ENCODE data around the gene DOCK4. TPM values are rescaled to one million over a fixed set of nuclear protein-coding genes. Genes with fewer than 3 reads are reported as not detected.

Gene DOCK4
- total RNA-seq, 1 donor from 2014 or later: 32.2 TPM

GRCh38 chr7:112203365-112203739, 2.8 kb downstream of the DOCK4 start:
- Histone ChIP-seq H3K27ac (ENCODE audit: low read depth, low read length) (no peak overlapping the region), H3K27me3 (ENCODE audit: insufficient read depth, low read length) (no peaks in the 10 kb centered on the region), H3K79me2 (ENCODE audit: insufficient read depth, low read length) (peaks cover 80% of the 10 kb centered on the region), H3K4me3 (ENCODE audit: insufficient read depth, low read depth, low read length) (peak overlapping the region; percentile 94), H2AFZ (ENCODE audit: low read depth, low read length) (no peak overlapping the region), H3K9me3 (ENCODE audit: insufficient read depth, low read depth, low read length) (no peaks in the 10 kb centered on the region), H4K20me1 (ENCODE audit: insufficient read depth, low read length) (peaks cover 4% of the 10 kb centered on the region), H3K4me1 (ENCODE audit: insufficient read depth, low read length) (peaks cover 7% of the 10 kb centered on the region), H3K4me2 (ENCODE audit: low read length) (peak overlapping the region; percentile 95), H3K36me3 (ENCODE audit: insufficient read depth, low read length) (no peaks in the 10 kb centered on the region), H3K9ac (ENCODE audit: low read length) (no peak overlapping the region)
- peak overlapping the region; percentile 100 for H3K4me3 Mint-ChIP-seq (ENCODE audit: unreplicated experiment)
- FAIRE-seq: no peak
- H3K27me3 Mint-ChIP-seq (ENCODE audit: low read depth, unreplicated experiment): no peaks in the 10 kb centered on the region
- no peaks in the 10 kb centered on the region for H3K36me3 Mint-ChIP-seq (ENCODE audit: low read depth, unreplicated experiment)
- H3K9me3 Mint-ChIP-seq (ENCODE audit: unreplicated experiment): no peaks in the 10 kb centered on the region
- peaks cover 27% of the 10 kb centered on the region for H3K4me1 Mint-ChIP-seq (ENCODE audit: low read depth, unreplicated experiment)
- DNase-seq (ENCODE audit: low read depth): no peak
- TF ChIP-seq CTCF (IDR thresholded peaks at IDR 0.05; ENCODE audit: insufficient read depth, low read depth, low read length): no peak
- TF ChIP-seq EZH2 (IDR thresholded peaks at IDR 0.05; ENCODE audit: insufficient read depth, low read length): no peak
- no peak overlapping the region for H3K27ac Mint-ChIP-seq (ENCODE audit: unreplicated experiment)

- Mint-ChIP-seq H3K9me3 (ENCODE audit: unreplicated experiment) (no peaks in the 10 kb centered on the region), H3K27ac (ENCODE audit: unreplicated experiment) (no peak overlapping the region), H3K36me3 (ENCODE audit: low read depth, unreplicated experiment) (no peaks in the 10 kb centered on the region), H3K4me3 (ENCODE audit: unreplicated experiment) (peak overlapping the region; percentile 60), H3K4me1 (ENCODE audit: low read depth, unreplicated experiment) (peaks cover 28% of the 10 kb centered on the region), H3K27me3 (ENCODE audit: low read depth, unreplicated experiment) (no peaks in the 10 kb centered on the region)
- no peak overlapping the region for H3K4me3 ChIP-seq (ENCODE audit: insufficient read depth, low read depth, low read length)
- no peak overlapping the region for H3K9ac ChIP-seq (ENCODE audit: low read length)
- H3K27me3 ChIP-seq (ENCODE audit: insufficient read depth, low read length): no peaks in the 10 kb centered on the region
- FAIRE-seq (no peak), DNase-seq (ENCODE audit: low read depth) (no peak)
- H2AFZ ChIP-seq (ENCODE audit: low read depth, low read length): no peak overlapping the region
- H3K4me1 ChIP-seq (ENCODE audit: insufficient read depth, low read length): peaks cover 7% of the 10 kb centered on the region
- no peaks in the 10 kb centered on the region for H3K36me3 ChIP-seq (ENCODE audit: insufficient read depth, low read length)
- H4K20me1 ChIP-seq (ENCODE audit: insufficient read depth, low read length): peaks cover 4% of the 10 kb centered on the region
- peaks cover 84% of the 10 kb centered on the region for H3K79me2 ChIP-seq (ENCODE audit: insufficient read depth, low read length)
- H3K27ac ChIP-seq (ENCODE audit: low read depth, low read length): no peak overlapping the region
- TF ChIP-seq EZH2 (IDR thresholded peaks at IDR 0.05; ENCODE audit: insufficient read depth, low read length): no peak
- no peak for TF ChIP-seq CTCF (IDR thresholded peaks at IDR 0.05; ENCODE audit: insufficient read depth, low read depth, low read length)
- H3K4me2 ChIP-seq (ENCODE audit: low read length): peak overlapping the region; percentile 0
- no peaks in the 10 kb centered on the region for H3K9me3 ChIP-seq (ENCODE audit: insufficient read depth, low read depth, low read length)
These were observed 3.4 kb downstream of the DOCK4 start for GRCh38 chr7:112202816-112203215.

- H3K4me1 ChIP-seq (ENCODE audit: insufficient read depth, low read length): peaks cover 7% of the 10 kb centered on the region
- Mint-ChIP-seq H3K27me3 (ENCODE audit: low read depth, unreplicated experiment) (no peaks in the 10 kb centered on the region), H3K9me3 (ENCODE audit: unreplicated experiment) (no peaks in the 10 kb centered on the region), H3K36me3 (ENCODE audit: low read depth, unreplicated experiment) (no peaks in the 10 kb centered on the region), H3K4me1 (ENCODE audit: low read depth, unreplicated experiment) (peaks cover 25% of the 10 kb centered on the region), H3K4me3 (ENCODE audit: unreplicated experiment) (no peak overlapping the region), H3K27ac (ENCODE audit: unreplicated experiment) (peak overlapping the region; percentile 71)
- H3K9ac ChIP-seq (ENCODE audit: low read length): no peak overlapping the region
- H3K36me3 ChIP-seq (ENCODE audit: insufficient read depth, low read length): no peaks in the 10 kb centered on the region
- H3K9me3 ChIP-seq (ENCODE audit: insufficient read depth, low read depth, low read length): no peaks in the 10 kb centered on the region
- FAIRE-seq (no peak), DNase-seq (ENCODE audit: low read depth) (no peak)
- peaks cover 77% of the 10 kb centered on the region for H3K79me2 ChIP-seq (ENCODE audit: insufficient read depth, low read length)
- no peaks in the 10 kb centered on the region for H3K27me3 ChIP-seq (ENCODE audit: insufficient read depth, low read length)
- H4K20me1 ChIP-seq (ENCODE audit: insufficient read depth, low read length): no peaks in the 10 kb centered on the region
- no peak overlapping the region for H2AFZ ChIP-seq (ENCODE audit: low read depth, low read length)
- no peak overlapping the region for H3K4me3 ChIP-seq (ENCODE audit: insufficient read depth, low read depth, low read length)
- H3K4me2 ChIP-seq (ENCODE audit: low read length): peak overlapping the region; percentile 39
- TF ChIP-seq EZH2 (IDR thresholded peaks at IDR 0.05; ENCODE audit: insufficient read depth, low read length): no peak
- TF ChIP-seq CTCF (IDR thresholded peaks at IDR 0.05; ENCODE audit: insufficient read depth, low read depth, low read length): no peak
- H3K27ac ChIP-seq (ENCODE audit: low read depth, low read length): no peak overlapping the region
These were observed 4.4 kb downstream of the DOCK4 start for GRCh38 chr7:112201839-112202238.
